ENCODE measurements around the gene POLDIP2.

DNA sequence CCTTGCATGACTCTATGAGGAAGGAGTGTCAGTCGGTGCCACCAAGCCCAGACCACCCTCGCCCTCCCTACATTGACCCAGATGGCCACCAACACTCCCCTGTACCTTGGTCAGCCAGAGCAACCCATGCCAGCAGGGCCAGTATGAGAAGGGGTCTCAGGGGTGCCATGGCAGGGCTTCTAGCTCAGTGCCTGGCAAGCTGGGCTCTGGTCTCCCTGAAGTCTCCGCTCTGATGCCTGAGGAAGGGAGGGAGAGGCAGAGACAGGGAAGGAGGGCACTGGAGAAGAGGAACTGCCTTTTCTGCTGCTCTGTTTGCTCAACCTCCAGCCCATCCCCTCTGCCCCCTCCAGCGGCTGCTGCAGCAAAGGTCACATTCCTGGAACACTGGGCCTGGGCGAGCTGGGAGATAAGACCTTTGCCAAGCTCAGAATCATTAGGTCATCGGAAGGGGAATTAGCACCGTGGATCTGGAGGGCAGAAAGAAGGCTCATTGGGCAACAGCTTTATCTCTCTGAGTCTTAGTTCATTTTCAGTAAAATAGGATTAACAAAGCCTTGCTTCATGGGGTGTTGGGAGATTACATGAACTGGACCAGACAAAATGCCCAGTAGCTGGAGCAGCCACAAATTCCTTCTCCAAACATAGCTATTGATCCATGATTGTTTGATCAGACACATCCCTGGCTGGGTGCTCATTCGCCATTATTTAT lies 12.9 kb upstream of the POLDIP2 start, which contains the start of gene VTN:
- TF ChIP-seq YY1 (IDR thresholded peaks at IDR 0.05; ENCODE audit: low read depth) (no peak), JUND (IDR thresholded peaks at IDR 0.05) (no peak), TCF12 (IDR thresholded peaks at IDR 0.05) (no peak), TAF1 (IDR thresholded peaks at IDR 0.05; ENCODE audit: borderline replicate concordance, low read depth, low read length) (no peak)
- TF ChIP-seq, protein P1, sequence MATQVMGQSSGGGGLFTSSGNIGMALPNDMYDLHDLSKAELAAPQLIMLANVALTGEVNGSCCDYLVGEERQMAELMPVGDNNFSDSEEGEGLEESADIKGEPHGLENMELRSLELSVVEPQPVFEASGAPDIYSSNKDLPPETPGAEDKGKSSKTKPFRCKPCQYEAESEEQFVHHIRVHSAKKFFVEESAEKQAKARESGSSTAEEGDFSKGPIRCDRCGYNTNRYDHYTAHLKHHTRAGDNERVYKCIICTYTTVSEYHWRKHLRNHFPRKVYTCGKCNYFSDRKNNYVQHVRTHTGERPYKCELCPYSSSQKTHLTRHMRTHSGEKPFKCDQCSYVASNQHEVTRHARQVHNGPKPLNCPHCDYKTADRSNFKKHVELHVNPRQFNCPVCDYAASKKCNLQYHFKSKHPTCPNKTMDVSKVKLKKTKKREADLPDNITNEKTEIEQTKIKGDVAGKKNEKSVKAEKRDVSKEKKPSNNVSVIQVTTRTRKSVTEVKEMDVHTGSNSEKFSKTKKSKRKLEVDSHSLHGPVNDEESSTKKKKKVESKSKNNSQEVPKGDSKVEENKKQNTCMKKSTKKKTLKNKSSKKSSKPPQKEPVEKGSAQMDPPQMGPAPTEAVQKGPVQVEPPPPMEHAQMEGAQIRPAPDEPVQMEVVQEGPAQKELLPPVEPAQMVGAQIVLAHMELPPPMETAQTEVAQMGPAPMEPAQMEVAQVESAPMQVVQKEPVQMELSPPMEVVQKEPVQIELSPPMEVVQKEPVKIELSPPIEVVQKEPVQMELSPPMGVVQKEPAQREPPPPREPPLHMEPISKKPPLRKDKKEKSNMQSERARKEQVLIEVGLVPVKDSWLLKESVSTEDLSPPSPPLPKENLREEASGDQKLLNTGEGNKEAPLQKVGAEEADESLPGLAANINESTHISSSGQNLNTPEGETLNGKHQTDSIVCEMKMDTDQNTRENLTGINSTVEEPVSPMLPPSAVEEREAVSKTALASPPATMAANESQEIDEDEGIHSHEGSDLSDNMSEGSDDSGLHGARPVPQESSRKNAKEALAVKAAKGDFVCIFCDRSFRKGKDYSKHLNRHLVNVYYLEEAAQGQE (IDR thresholded peaks at IDR 0.05; ENCODE audit: low read depth, low read length) = no peak
- TF ChIP-seq, protein P2, sequence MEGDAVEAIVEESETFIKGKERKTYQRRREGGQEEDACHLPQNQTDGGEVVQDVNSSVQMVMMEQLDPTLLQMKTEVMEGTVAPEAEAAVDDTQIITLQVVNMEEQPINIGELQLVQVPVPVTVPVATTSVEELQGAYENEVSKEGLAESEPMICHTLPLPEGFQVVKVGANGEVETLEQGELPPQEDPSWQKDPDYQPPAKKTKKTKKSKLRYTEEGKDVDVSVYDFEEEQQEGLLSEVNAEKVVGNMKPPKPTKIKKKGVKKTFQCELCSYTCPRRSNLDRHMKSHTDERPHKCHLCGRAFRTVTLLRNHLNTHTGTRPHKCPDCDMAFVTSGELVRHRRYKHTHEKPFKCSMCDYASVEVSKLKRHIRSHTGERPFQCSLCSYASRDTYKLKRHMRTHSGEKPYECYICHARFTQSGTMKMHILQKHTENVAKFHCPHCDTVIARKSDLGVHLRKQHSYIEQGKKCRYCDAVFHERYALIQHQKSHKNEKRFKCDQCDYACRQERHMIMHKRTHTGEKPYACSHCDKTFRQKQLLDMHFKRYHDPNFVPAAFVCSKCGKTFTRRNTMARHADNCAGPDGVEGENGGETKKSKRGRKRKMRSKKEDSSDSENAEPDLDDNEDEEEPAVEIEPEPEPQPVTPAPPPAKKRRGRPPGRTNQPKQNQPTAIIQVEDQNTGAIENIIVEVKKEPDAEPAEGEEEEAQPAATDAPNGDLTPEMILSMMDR (IDR thresholded peaks at IDR 0.05) = no peak
- TF ChIP-seq, protein P3, sequence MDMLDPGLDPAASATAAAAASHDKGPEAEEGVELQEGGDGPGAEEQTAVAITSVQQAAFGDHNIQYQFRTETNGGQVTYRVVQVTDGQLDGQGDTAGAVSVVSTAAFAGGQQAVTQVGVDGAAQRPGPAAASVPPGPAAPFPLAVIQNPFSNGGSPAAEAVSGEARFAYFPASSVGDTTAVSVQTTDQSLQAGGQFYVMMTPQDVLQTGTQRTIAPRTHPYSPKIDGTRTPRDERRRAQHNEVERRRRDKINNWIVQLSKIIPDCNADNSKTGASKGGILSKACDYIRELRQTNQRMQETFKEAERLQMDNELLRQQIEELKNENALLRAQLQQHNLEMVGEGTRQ (IDR thresholded peaks at IDR 0.05; ENCODE audit: borderline replicate concordance, low read depth, low read length) = no peak

Measured in SK-N-SH (cell line).